Astrocyte of the spinal cord (primary cell): Measurements from ENCODE around the gene PSMG4.

Source experiments
- DNase-seq: peaks from one replicate; pipeline ENCODE4 v3.0.0; 2011; ENCODE audit warnings: low read depth, low spot score
- H3K4me3 ChIP-seq: 2 replicates; pipeline ENCODE4 v1.5.1; 2011; ENCODE audit warnings: low read depth, mild to moderate bottlenecking, low read length, moderate library complexity
- CTCF ChIP-seq: IDR thresholded peaks from 2 replicates; pipeline ENCODE4 v1.5.1; 2012; ENCODE audit warnings: low read depth, mild to moderate bottlenecking, low read length, inconsistent platforms
- in situ Hi-C: cut with HindIII; loops from 2 replicates; pipeline ENCODE4 v1.10.0; 2017; ENCODE audit warnings: low sequenced_read_pairs

Gene PSMG4

GRCh38 chr6:3260296-3260695, 1.5 kb downstream of the PSMG4 start:
- peak overlapping the region; percentile 81 for H3K4me3 ChIP-seq
- no peak for DNase-seq
- in situ Hi-C loops: no loop called here
- no peak for TF ChIP-seq CTCF

- no peak overlapping the region for H3K4me3 ChIP-seq
- in situ Hi-C loops: no loop called here
- DNase-seq: no peak
- TF ChIP-seq CTCF: no peak
Measured at GRCh38 chr6:3260772-3261517, 2.2 kb downstream of the PSMG4 start.

- in situ Hi-C loops: no loop called here
- TF ChIP-seq CTCF: no peak
- DNase-seq: no peak
- H3K4me3 ChIP-seq: no peak overlapping the region
Measured at GRCh38 chr6:3261518-3261820, 2.7 kb downstream of the PSMG4 start.

- DNase-seq: no peak
- no peak overlapping the region for H3K4me3 ChIP-seq
- in situ Hi-C loops: no loop called here
- no peak for TF ChIP-seq CTCF
Measured at GRCh38 chr6:3261921-3262320, 3.2 kb downstream of the PSMG4 start.

GRCh38 chr6:3263096-3263495, 4.3 kb downstream of the PSMG4 start:
- in situ Hi-C loops: no loop called here
- no peak overlapping the region for H3K4me3 ChIP-seq
- TF ChIP-seq CTCF: no peak
- no peak for DNase-seq

GRCh38 chr6:3264356-3264755, 5.6 kb downstream of the PSMG4 start:
- no peak overlapping the region for H3K4me3 ChIP-seq
- TF ChIP-seq CTCF: no peak
- in situ Hi-C loops: no loop called here
- DNase-seq: no peak
